T-helper 2 cell treated with Interferon-gamma antibody and Interleukin-4, amounts not matched to agents 5 μg/mL and 100 μg/mL, for 36 hours (primary cell): Measurements from ENCODE around the gene NOP58.

Experiments used
- DNase-seq: peaks from one replicate; pipeline ENCODE4 v3.0.0; 2021; ENCODE audit warnings: low spot score
- H3K27ac Mint-ChIP-seq: one replicate; pipeline ENCODE4 v1.8.0; 2021; ENCODE audit warnings: mild to moderate bottlenecking, mixed read lengths
- H3K27me3 Mint-ChIP-seq: one replicate; pipeline ENCODE4 v1.8.0; 2021; ENCODE audit warnings: low read depth, mixed read lengths
- H3K36me3 Mint-ChIP-seq: one replicate; pipeline ENCODE4 v1.8.0; 2021; ENCODE audit warnings: low read depth, mixed read lengths
- H3K4me1 Mint-ChIP-seq: one replicate; pipeline ENCODE4 v1.8.0; 2021; ENCODE audit warnings: low read depth, mixed read lengths
- H3K4me3 Mint-ChIP-seq: one replicate; pipeline ENCODE4 v1.8.0; 2022; ENCODE audit warnings: mild to moderate bottlenecking, moderate library complexity, mixed read lengths
- H3K9me3 Mint-ChIP-seq: one replicate; pipeline ENCODE4 v1.8.0; 2021; ENCODE audit warnings: mixed read lengths

The NOP58 gene

GRCh38 chr2:202322435-202322834 lies 56.9 kb downstream of the NOP58 start:
- Mint-ChIP-seq H3K27ac (no peak overlapping the region), H3K4me3 (no peak overlapping the region), H3K27me3 (no peaks in the 10 kb centered on the region), H3K4me1 (peaks cover 2% of the 10 kb centered on the region), H3K9me3 (no peaks in the 10 kb centered on the region), H3K36me3 (peaks cover 1% of the 10 kb centered on the region)
- no peak for DNase-seq

DNA sequence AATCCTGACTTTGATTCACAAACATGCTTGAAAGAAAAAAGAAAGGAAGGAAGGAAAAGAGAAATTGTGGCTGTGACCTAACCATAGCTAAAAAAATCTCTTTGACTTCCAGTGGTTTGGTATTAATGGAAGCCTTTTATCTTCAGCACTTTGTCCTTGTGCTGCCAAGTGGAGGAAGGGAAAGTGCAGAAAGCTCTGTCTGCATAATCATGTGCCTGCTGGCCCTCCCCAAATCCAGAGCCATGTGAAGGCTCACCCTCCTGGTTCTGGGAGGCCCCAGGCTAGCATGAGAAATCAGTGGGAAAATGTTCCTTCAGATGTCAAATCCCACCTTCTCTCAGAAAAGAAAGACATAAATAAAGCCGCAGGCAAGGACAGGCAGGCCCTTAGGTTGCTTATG lies 62.3 kb downstream of the NOP58 start:
- Mint-ChIP-seq H3K4me1 (peaks cover 2% of the 10 kb centered on the region), H3K4me3 (no peak overlapping the region), H3K27ac (no peak overlapping the region), H3K9me3 (no peaks in the 10 kb centered on the region), H3K36me3 (peaks cover 1% of the 10 kb centered on the region), H3K27me3 (no peaks in the 10 kb centered on the region)
- no peak for DNase-seq

GRCh38 chr2:202335791-202336467 lies 70.4 kb downstream of the NOP58 start:
- Mint-ChIP-seq H3K4me3 (no peak overlapping the region), H3K36me3 (no peaks in the 10 kb centered on the region), H3K27ac (no peak overlapping the region), H3K27me3 (no peaks in the 10 kb centered on the region), H3K4me1 (peaks cover 1% of the 10 kb centered on the region), H3K9me3 (no peaks in the 10 kb centered on the region)
- DNase-seq = no peak

DNA sequence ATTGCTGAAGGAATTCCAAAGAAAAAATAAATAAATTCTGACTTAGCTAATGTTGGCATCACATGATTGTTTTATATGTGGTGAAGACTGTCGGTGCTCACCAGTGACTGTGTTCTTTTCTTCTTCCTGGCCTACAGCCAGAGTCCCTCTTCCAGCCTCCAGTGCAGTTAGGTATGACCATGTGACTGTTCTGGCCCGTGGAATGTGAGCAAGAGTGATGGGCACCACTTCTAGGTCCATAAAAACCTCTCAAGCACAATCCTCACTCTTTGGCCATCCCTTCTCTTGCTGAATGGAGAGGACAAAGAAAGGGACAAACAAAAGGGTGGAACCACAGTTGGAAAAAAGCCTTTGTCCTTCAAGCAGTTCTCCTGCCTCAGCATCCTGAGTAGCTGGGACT lies 71.6 kb downstream of the NOP58 start:
- no peaks in the 10 kb centered on the region for H3K9me3 Mint-ChIP-seq
- no peaks in the 10 kb centered on the region for H3K27me3 Mint-ChIP-seq
- no peak overlapping the region for H3K27ac Mint-ChIP-seq
- H3K4me3 Mint-ChIP-seq = no peak overlapping the region
- H3K36me3 Mint-ChIP-seq = no peaks in the 10 kb centered on the region
- DNase-seq = no peak
- peaks cover 1% of the 10 kb centered on the region for H3K4me1 Mint-ChIP-seq

GRCh38 chr2:202337706-202338346 lies 72.3 kb downstream of the NOP58 start:
- peaks cover 1% of the 10 kb centered on the region for H3K4me1 Mint-ChIP-seq
- H3K27ac Mint-ChIP-seq = no peak overlapping the region
- no peak overlapping the region for H3K4me3 Mint-ChIP-seq
- no peaks in the 10 kb centered on the region for H3K27me3 Mint-ChIP-seq
- DNase-seq = no peak
- H3K36me3 Mint-ChIP-seq = no peaks in the 10 kb centered on the region
- H3K9me3 Mint-ChIP-seq = no peaks in the 10 kb centered on the region

GRCh38 chr2:202339071-202339870 lies 73.7 kb downstream of the NOP58 start:
- no peaks in the 10 kb centered on the region for H3K9me3 Mint-ChIP-seq
- H3K27me3 Mint-ChIP-seq = no peaks in the 10 kb centered on the region
- H3K4me1 Mint-ChIP-seq = peaks cover 1% of the 10 kb centered on the region
- H3K4me3 Mint-ChIP-seq = no peak overlapping the region
- no peaks in the 10 kb centered on the region for H3K36me3 Mint-ChIP-seq
- H3K27ac Mint-ChIP-seq = no peak overlapping the region
- no peak for DNase-seq

DNA sequence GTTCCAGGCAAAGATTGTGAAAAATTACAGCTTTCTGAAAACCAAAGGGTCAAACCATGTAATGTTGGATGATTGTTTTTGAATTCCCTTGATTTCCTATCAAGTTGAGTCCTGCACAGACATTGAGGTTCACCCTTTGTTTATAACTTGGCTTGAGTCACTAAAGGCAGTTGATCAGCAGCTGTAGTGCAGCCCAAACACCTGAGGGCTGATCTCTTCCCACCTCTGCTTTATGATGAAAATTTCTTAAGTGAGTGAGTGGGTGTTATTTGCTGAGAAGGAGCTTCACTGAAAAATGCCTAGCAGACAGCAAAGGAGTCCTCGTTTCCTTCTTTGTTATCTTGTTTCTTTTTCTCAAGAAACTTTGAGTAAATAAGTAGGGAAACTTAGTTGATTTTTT lies 78.6 kb downstream of the NOP58 start:
- H3K4me1 Mint-ChIP-seq = no peaks in the 10 kb centered on the region
- no peaks in the 10 kb centered on the region for H3K27me3 Mint-ChIP-seq
- H3K36me3 Mint-ChIP-seq = no peaks in the 10 kb centered on the region
- no peak overlapping the region for H3K4me3 Mint-ChIP-seq
- H3K27ac Mint-ChIP-seq = no peak overlapping the region
- no peaks in the 10 kb centered on the region for H3K9me3 Mint-ChIP-seq
- no peak for DNase-seq

DNA sequence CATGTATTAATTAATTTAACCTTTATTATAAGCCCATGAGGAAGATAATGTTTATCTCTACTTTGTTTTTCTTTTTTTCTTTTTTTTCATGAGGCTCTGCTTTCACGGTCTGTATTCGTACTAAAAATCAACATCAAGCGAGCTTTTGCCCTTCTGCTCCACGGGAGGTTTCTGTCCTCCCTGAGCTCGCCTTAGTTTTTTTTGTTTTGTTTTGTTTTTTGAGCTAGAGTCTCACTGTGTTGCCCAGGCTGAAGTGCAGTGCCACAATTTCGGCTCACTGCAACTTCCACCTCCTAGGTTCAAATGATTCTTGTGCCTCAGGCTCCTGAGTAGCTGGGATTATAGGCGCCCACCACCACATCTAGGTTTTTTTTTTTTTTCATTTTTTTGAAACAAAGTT lies 80.6 kb downstream of the NOP58 start:
- Mint-ChIP-seq H3K27me3 (no peaks in the 10 kb centered on the region), H3K4me3 (no peak overlapping the region), H3K9me3 (no peaks in the 10 kb centered on the region), H3K36me3 (no peaks in the 10 kb centered on the region), H3K4me1 (no peaks in the 10 kb centered on the region), H3K27ac (no peak overlapping the region)
- no peak for DNase-seq
